Measurements from ENCODE around the gene TMEM171. TPM values are rescaled to one million over a fixed set of nuclear protein-coding genes. Genes with fewer than 3 reads are reported as not detected.
A peak's percentile ranks its signal among the peaks of the same experiment; 100 is the strongest.

Gene TMEM171
- total and polyA plus RNA-seq, 2 of the 8 experiments (the other 6 are each of a cell fraction or from before 2014, with no cell fraction given), result 1.0 to 2.2 TPM

- no peak for TF ChIP-seq EZH2 (IDR thresholded peaks at IDR 0.05; ENCODE audit: low read depth, low read length, severe bottlenecking)
- no peak for TF ChIP-seq CTBP2 (IDR thresholded peaks at IDR 0.05; ENCODE audit: borderline replicate concordance, insufficient read depth, insufficient read length, low read length)
- TF ChIP-seq SAP30 (IDR thresholded peaks at IDR 0.05; ENCODE audit: insufficient read depth, insufficient replicate concordance, low read length), result no peak
- 0 out of 4 replicates have a peak, but pooled peaks of 1 of the 2 experiments have one; percentile 33 for TF ChIP-seq SIN3A (conservative IDR thresholded peaks at IDR 0.05 in 1 of 2, IDR thresholded peaks at IDR 0.05 in 1 of 2; ENCODE audit: low read depth in 1 of 2, low read length in 2 of 2)
- TF ChIP-seq JUN (IDR thresholded peaks at IDR 0.05; ENCODE audit: low read depth, low read length), result no peak
- TF ChIP-seq NANOG (IDR thresholded peaks at IDR 0.05; ENCODE audit: insufficient read depth, low read depth, low read length, poor library complexity, severe bottlenecking), result no peak
- TF ChIP-seq JUND (IDR thresholded peaks at IDR 0.05; ENCODE audit: low read length), result peak; percentile 32; the same call in 1 of the 2 replicates
- TF ChIP-seq CEBPB (IDR thresholded peaks at IDR 0.05; ENCODE audit: low read depth, low read length), result no peak
- TF ChIP-seq TCF12 (IDR thresholded peaks at IDR 0.05; ENCODE audit: low read depth, low read length), result no peak
- TF ChIP-seq RBBP5 (IDR thresholded peaks at IDR 0.05; ENCODE audit: borderline replicate concordance, low read depth, low read length), result no peak
- no peak for TF ChIP-seq HDAC6 (IDR thresholded peaks at IDR 0.05; ENCODE audit: low read depth, low read length)
- no peak for TF ChIP-seq SP4 (IDR thresholded peaks at IDR 0.05; ENCODE audit: low read length)
- no peak for TF ChIP-seq CREB1 (IDR thresholded peaks at IDR 0.05)
- TF ChIP-seq GTF2F1 (IDR thresholded peaks at IDR 0.05; ENCODE audit: borderline replicate concordance, low read depth, low read length), result no peak
- no peak for TF ChIP-seq E2F6 (IDR thresholded peaks at IDR 0.05)
- no peak for TF ChIP-seq HDAC2 (IDR thresholded peaks at IDR 0.05; ENCODE audit: borderline replicate concordance in 1 of 2, low read depth in 2 of 2, low read length in 2 of 2)
- no peak for TF ChIP-seq SP2 (IDR thresholded peaks at IDR 0.05; ENCODE audit: low read length)
- no peak for TF ChIP-seq TBP (IDR thresholded peaks at IDR 0.05; ENCODE audit: low read depth, low read length)
- peak; percentile 34 to 89 (median 79) for TF ChIP-seq CTCF (IDR thresholded peaks at IDR 0.05; ENCODE audit: control extremely low read depth in 1 of 3, insufficient read depth in 1 of 3, low read depth in 1 of 3, low read length in 3 of 3)
- no peak for TF ChIP-seq KDM5A (IDR thresholded peaks at IDR 0.05; ENCODE audit: low read length)
- TF ChIP-seq FOSL1 (IDR thresholded peaks at IDR 0.05; ENCODE audit: insufficient read depth, low read depth, low read length), result no peak
- TF ChIP-seq CHD1 (IDR thresholded peaks at IDR 0.05; ENCODE audit: low read depth, low read length), result no peak
Measured at GRCh38 chr5:73170522-73170921, 50.1 kb downstream of the TMEM171 start (continued).
